Thyroid gland (tissue), 4 donors: ENCODE results near the gene SLC2A5. TPM values are rescaled to one million over a fixed set of nuclear protein-coding genes. Genes with fewer than 3 reads are reported as not detected.

ENCODE experiments used
- DNase-seq, 2 donors: peaks; one replicate each; pipeline ENCODE4 v3.0.0-alpha.2; 2019
- H3K27ac ChIP-seq, 3 donors: fragments of 200-600 bp; sonication (generic); 1 replicate in 2 of 3; 2 replicates in 1 of 3; pipeline ENCODE4 v1.5.1; 2016 to 2019; ENCODE audit warnings: mild to moderate bottlenecking in 1 of 3, moderate library complexity in 1 of 3
- H3K27me3 ChIP-seq: fragments of 200-600 bp; sonication (generic); one replicate; pipeline ENCODE4 v1.5.1; 2019
- H3K36me3 ChIP-seq, 2 donors: fragments of 200-600 bp; sonication (generic); one replicate each; pipeline ENCODE4 v1.5.1; 2016 to 2019
- H3K4me1 ChIP-seq, 2 donors: fragments of 200-600 bp; sonication (generic); one replicate each; pipeline ENCODE4 v1.5.1; 2017 to 2019
- H3K4me3 ChIP-seq, 3 donors: fragments of 200-600 bp; sonication (generic); replicated peaks in 1 of 3; 1 replicate in 2 of 3; 2 replicates in 1 of 3; pipeline ENCODE4 v1.5.1; 2016; ENCODE audit warnings: mild to moderate bottlenecking in 1 of 3
- H3K9me3 ChIP-seq: fragments of 200-600 bp; sonication (generic); one replicate; pipeline ENCODE4 v1.5.1; 2017
- POLR2A ChIP-seq, 2 donors: fragments of 450-650 bp; IDR thresholded peaks; one replicate each; pipeline ENCODE4 v1.6.1; 2017; ENCODE audit warnings: antibody characterized with exemption in 2 of 2, mild to moderate bottlenecking in 2 of 2, moderate library complexity in 1 of 2
- WGBS, 2 donors: methylation state at CpG; one replicate each; pipeline ENCODE4 v1.1.5; 2017; 5-methylcytosine and 5-hydroxymethylcytosine counted together
- intact Hi-C: fragments of 100-400 bp; cut with DNase I; formaldehyde crosslinking; loops from one replicate; pipeline ENCODE4 v1.15.1; 2023
- total RNA-seq, 4 donors: library from RNA; depleted of rRNA; stranded (reverse); fragments of >200 nt; gene quantifications; one replicate each; pipeline ENCODE4 v1.2.3, GENCODE V29; 2016
- TF ChIP-seq, protein P1 (sequence below), 6 experiments: fragments of 200-600 bp in 3 of 6; fragments of 450-650 bp in 3 of 6; sonication (generic) in 3 of 6; IDR thresholded peaks; one replicate each; pipeline ENCODE4 v1.5.1; 2016 to 2019; ENCODE audit warnings: antibody characterized with exemption in 6 of 6, mild to moderate bottlenecking in 2 of 6, inconsistent platforms in 1 of 6, moderate library complexity in 1 of 6

The SLC2A5 gene
- total RNA-seq, 4 donors from 2014 or later: 0.73 to 1.1 (median 0.88) TPM

DNA sequence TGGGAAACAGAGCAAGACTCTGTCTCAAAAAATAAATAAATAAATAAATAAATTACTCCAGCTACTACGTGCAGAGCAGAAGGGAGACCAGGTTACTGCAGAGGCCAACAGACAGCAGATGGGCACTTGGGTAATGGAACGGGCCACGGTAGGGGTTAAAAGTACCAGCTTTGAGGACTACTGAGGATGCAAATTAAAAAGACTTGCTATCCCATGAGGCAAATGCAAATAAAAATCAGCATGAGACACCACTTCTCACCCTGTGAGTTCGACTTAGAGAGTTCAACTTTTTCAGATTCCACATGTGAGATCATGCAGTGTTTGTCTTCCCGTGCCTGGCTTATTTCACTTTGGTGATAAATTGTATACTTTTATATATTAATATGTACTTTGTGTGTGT, 6.6 kb downstream of the SLC2A5 start:
- intact Hi-C loops: no loop called here
- no peaks in the 10 kb centered on the region for H3K9me3 ChIP-seq
- TF ChIP-seq POLR2A (IDR thresholded peaks at IDR 0.05): no peak
- TF ChIP-seq, protein P1, sequence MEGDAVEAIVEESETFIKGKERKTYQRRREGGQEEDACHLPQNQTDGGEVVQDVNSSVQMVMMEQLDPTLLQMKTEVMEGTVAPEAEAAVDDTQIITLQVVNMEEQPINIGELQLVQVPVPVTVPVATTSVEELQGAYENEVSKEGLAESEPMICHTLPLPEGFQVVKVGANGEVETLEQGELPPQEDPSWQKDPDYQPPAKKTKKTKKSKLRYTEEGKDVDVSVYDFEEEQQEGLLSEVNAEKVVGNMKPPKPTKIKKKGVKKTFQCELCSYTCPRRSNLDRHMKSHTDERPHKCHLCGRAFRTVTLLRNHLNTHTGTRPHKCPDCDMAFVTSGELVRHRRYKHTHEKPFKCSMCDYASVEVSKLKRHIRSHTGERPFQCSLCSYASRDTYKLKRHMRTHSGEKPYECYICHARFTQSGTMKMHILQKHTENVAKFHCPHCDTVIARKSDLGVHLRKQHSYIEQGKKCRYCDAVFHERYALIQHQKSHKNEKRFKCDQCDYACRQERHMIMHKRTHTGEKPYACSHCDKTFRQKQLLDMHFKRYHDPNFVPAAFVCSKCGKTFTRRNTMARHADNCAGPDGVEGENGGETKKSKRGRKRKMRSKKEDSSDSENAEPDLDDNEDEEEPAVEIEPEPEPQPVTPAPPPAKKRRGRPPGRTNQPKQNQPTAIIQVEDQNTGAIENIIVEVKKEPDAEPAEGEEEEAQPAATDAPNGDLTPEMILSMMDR (IDR thresholded peaks at IDR 0.05): no peak
- WGBS, 2 donors: 76 to 78% methylated on average over 5 of the region's 5 CpGs
- no peak overlapping the region for H3K4me3 ChIP-seq
- H3K27me3 ChIP-seq: no peaks in the 10 kb centered on the region
- peaks cover 0 to 10% of the 10 kb centered on the region in 2 donors for H3K4me1 ChIP-seq
- H3K27ac ChIP-seq: no peak overlapping the region
- DNase-seq: no peak
- H3K36me3 ChIP-seq: no peaks in the 10 kb centered on the region

DNA sequence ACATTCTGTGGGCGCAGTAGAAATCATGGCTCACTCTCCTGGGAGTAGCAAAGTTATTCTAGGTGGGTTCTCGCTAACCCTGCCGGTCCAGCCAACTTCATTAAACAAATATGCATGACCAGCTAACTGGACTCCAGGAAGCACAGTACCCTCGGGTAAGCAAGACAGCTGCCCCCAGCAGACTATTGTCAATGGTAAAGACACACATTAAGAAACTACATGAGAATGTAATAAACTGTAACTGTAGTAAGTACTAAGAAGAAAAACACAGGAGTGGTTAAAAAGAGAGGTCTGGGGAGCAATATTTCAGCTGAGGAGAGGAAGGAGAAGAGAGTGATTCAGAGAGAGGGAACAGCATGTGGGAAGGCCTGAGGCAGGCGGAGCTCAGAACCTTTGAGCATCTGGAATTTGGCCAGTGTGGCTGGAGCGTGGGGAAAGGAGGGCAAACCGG, 7.4 kb downstream of the SLC2A5 start:
- H3K36me3 ChIP-seq: no peaks in the 10 kb centered on the region
- peaks cover 0 to 10% of the 10 kb centered on the region in 2 donors for H3K4me1 ChIP-seq
- H3K4me3 ChIP-seq: no peak overlapping the region
- DNase-seq: no peak
- H3K27ac ChIP-seq: no peak overlapping the region
- WGBS, 2 donors: 63 to 64% methylated on average over 7 of the region's 7 CpGs
- no peaks in the 10 kb centered on the region for H3K27me3 ChIP-seq
- intact Hi-C loops: no loop called here
- H3K9me3 ChIP-seq: no peaks in the 10 kb centered on the region
- TF ChIP-seq, protein P1 (IDR thresholded peaks at IDR 0.05): no peak
- no peak for TF ChIP-seq POLR2A (IDR thresholded peaks at IDR 0.05)

DNA sequence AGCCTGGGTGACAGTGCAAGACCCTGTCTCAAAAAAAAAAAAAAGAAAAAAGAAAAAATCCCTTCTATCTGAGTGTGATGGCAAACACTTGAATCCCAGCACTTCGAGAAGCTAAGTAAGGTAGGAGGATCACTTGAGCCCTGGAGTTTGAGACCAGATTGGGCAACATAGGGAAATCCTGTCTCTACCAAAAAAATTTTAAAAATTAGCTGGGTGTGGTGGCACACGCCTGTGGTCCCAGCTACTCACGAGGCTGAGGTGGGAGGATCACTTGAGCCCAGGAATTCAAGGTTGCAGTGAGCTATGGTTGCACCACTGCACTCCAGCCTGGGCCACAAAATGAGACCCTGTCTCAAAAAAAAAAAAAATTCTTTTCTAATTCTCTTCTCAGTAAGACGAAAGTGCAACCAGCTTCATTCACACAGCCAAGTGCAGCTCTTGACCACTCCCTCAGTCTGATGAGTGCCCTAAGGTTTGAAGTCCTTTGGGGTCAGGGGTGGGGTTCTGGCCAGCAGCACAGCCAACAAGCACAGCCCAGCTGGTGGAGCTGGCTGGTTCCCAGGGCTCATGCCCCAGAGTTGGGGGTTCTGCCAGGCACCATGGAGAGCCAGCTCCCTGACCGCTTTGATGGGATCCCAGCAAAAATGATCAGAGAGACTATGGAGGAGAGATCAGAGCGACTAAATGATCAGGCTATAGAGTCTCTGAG, 8.0 kb downstream of the SLC2A5 start:
- Histone ChIP-seq H3K36me3 (no peaks in the 10 kb centered on the region), H3K9me3 (no peaks in the 10 kb centered on the region), H3K27me3 (no peaks in the 10 kb centered on the region), H3K4me1 (peaks cover 0 to 10% of the 10 kb centered on the region in 2 donors), H3K4me3 (no peak overlapping the region), H3K27ac (no peak overlapping the region)
- 63 to 64% methylated on average over 6 of the region's 6 CpGs for WGBS, 2 donors
- intact Hi-C loops: no loop called here
- no peak for DNase-seq
- TF ChIP-seq, protein P1 (IDR thresholded peaks at IDR 0.05): no peak
- no peak for TF ChIP-seq POLR2A (IDR thresholded peaks at IDR 0.05)

DNA sequence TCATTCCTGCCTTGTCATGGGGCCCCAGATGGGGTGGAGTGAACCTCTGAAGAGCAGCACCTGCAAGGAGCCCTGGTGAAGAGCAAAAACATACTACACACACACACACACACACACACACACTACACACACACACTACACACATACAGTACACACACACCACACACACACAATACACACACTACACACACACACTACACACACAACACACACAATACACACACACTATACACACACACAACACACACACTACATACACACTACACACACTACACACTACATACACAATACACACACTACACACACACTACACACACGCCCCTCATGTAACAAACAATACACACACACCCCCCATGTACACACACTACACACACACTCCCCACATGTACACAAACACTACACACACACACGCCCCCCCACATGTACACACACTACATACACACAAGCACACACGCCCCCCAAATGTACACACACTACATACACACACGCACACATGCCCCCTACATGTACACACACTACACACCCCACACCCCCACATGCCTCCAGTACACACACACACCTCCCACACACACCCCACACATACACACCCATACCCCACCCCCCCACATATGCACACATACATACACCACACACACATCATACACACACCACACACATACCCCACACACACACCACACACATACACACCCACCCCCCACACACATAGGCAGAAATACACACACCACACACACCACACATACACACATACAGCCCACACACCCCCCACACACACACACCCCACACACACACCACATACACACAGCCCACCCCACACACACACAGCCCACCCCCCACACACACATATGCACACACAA, 9.3 kb downstream of the SLC2A5 start:
- Histone ChIP-seq H3K4me1 (peaks cover 0 to 10% of the 10 kb centered on the region in 2 donors), H3K27ac (no peak overlapping the region), H3K27me3 (no peaks in the 10 kb centered on the region), H3K36me3 (no peaks in the 10 kb centered on the region), H3K9me3 (no peaks in the 10 kb centered on the region), H3K4me3 (no peak overlapping the region)
- no peak for DNase-seq
- TF ChIP-seq POLR2A (IDR thresholded peaks at IDR 0.05): no peak
- TF ChIP-seq, protein P1 (IDR thresholded peaks at IDR 0.05): no peak
- WGBS, 2 donors: 91 to 95% methylated on average over 4 of the region's 4 CpGs
- intact Hi-C loops: no loop called here

DNA sequence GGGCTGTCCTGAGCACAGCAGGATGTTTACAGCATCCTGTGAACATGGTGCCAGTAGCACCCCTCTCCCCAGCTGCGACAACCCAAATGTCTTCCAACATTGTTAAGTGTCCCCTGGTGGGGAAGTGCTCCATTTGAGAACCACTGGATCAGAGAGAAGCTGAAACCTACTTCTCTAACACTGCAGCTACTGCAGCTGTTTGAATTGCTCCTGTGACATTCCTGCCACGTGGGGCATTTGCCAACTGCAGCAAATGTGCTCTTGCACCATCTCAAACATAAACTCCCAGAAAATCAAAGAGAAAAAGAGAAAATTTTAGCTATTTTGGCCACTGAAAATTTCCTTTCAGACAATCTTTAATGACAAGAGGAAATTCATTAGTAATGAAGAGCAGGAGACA, 11.0 kb downstream of the SLC2A5 start:
- Histone ChIP-seq H3K4me3 (no peak overlapping the region), H3K27me3 (no peaks in the 10 kb centered on the region), H3K36me3 (no peaks in the 10 kb centered on the region), H3K27ac (no peak overlapping the region), H3K4me1 (peaks cover 0 to 10% of the 10 kb centered on the region in 2 donors), H3K9me3 (no peaks in the 10 kb centered on the region)
- WGBS, 2 donors: 13 to 61% methylated on average over 1 to 2 of the region's 2 CpGs
- intact Hi-C loops: no loop called here
- TF ChIP-seq, protein P1 (IDR thresholded peaks at IDR 0.05): peak in 1 of 6 experiments; percentile 6
- TF ChIP-seq POLR2A (IDR thresholded peaks at IDR 0.05): no peak
- peak in 1 of 2 donors; percentile 17 for DNase-seq
